Retina (tissue), 1 donor: ENCODE measurements around the gene ZBED5.
A peak's percentile ranks its signal among the peaks of the same experiment; 100 is the strongest.
"Not testable (repeated sequence)": the region's sequence is repeated elsewhere in the genome, so short reads cannot be mapped to it uniquely, and the experiment has no call there.

Source experiments
- DNase-seq: peaks from one replicate; pipeline ENCODE4 v3.0.0-alpha.2; 2016

The ZBED5 gene

DNA sequence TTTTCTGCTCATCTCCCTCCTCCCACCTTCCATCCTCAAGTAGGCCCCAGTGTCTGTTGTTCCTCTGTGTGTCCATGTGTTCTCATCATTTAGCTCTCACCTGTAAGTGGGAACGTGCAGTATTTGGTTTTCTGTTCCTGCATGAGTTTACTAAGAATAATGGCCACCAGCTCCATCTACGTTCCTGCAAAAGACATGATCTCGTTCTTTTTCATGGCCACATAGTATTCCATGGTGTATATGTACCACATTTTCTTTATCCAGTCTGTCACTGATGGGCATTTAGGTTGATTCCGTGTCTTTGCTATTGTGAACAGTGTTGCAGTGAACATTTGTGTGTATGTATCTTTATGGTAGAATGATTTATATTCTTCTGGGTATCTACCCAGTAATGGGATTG is 21.0 kb downstream of the ZBED5 start:
- DNase-seq = not testable (repeated sequence)

DNA sequence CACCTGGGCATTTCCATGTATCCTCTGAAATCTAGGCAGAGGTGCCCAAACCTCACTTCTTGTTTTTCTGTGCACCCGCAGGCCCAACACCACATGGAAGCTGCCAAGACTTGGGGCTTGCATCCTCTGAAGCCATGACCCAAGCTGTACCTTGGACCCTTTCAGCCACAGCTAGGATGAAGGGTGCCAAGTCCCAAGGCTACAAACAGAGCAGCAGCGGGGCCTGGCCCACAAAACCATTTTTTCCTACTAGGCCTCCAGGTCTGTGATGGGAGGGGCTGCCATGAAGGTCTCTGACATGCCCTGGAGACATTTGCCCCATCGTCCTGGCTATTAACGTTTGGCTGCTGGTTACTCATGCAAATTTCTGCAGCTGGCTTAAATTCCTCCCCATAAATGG is 28.7 kb downstream of the ZBED5 start:
- DNase-seq = no peak

DNA sequence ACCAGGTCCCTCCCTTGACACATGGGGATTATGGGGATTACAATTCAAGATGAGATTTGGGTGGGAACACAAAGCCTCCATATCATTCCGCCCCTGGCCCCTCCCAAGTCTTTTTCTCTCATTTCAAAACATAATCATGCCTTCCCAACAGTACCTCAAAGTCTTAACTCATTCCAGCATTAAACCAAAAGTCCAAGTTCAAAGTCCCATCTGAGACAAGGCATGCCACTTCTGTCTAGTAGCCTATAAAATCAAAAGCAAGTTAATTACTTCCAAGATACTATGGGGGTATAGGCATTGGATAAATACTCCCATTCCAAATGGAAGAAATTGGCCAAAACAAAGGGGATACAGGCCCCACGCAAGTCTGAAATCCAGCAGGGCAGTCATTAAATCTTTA is 29.5 kb downstream of the ZBED5 start:
- DNase-seq = no peak

DNA sequence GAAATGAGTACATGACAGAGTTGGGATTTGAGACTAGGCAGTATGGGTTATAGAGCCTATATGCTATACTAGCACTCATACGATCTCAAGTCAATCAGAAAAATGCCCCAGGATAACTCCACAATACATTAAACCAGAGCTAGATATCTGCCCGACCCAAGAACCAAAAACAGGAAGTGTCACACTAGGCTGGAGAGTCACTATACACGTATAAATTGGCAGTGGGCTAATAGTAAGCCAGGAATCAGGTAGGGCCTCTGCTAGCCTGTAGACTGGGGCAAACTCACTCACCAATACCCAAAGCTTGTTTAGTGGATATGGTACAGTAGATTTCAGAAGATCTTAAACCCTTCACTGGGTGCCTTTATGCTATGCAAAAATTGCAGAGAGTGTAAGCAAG is 33.0 kb downstream of the ZBED5 start:
- DNase-seq = no peak

DNA sequence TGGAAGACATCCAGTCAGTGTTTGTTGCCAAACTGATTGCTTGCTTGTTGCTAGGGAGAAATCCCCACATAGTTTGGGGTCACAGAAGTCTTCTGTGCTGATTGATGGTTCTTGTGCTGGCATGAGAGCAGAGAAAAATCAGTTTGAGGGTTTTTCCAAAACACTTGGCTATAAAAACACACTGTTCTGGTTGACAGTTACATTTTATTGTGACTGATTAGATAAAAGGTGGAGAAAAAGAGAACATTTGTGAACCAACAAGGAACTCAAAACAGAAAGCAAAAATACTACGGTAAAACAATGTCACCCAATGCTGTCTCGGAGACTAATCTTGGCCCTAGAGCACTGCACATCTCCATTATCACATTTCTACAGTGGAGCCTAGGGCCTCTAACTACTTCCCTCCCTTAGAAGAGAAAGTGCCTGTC is 34.7 kb downstream of the ZBED5 start:
- no peak for DNase-seq

DNA sequence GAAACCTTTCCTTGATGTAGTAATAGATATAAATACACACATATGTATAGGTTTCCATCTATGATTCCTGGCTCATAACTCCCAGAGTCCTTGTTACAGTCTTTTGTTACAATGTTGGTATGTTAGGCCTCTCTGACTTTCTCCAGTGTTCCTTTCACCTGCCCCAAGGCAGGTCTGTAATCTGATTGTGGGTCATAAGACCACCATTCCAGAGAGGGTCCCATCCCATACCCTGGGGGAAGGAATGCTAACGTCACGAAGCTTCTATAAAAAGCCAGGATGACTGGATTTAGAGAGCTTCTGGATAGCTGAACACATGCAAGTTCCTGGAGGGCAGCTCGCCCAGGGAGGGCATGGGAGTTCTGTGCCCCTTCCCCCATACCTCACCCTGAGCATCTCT is 35.4 kb downstream of the ZBED5 start:
- not testable (repeated sequence) for DNase-seq

DNA sequence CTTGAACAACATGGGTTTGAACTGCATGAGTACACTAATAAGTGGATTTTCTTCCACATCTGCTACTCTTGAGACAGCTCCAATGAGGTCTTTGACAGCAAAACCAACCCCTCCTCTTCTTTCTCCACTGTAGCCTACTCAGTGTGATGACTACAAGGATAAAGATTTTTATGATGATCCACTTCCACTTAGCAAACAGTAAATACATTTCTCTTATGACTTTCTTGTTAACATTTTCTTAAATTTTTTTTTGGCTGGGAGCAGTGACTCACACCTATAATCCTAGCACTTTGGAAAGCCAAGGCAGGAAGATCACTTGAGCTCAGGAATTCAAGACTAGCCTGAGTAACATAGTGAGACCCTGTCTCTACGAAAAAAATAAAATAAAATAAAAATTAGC is 39.3 kb downstream of the ZBED5 start:
- DNase-seq = no peak

DNA sequence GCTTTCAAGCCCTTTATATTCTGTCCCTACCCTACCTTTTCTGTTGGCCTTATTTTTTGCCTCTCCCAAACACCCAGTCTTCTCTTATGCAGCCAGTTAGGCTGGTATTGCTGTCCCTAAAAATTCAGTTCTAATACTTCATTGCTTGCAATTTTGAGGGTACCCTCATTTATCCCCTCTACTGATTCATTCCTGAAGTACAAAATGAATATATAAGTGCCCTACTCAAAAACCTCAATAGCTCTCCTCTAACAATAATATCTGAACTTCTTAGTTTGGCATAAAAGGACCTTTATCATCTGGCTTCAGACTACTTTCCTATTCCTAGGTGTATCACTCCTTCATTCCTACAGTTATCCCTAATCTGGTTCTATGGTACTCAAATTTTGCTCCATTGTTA is 43.9 kb downstream of the ZBED5 start:
- DNase-seq = no peak

DNA sequence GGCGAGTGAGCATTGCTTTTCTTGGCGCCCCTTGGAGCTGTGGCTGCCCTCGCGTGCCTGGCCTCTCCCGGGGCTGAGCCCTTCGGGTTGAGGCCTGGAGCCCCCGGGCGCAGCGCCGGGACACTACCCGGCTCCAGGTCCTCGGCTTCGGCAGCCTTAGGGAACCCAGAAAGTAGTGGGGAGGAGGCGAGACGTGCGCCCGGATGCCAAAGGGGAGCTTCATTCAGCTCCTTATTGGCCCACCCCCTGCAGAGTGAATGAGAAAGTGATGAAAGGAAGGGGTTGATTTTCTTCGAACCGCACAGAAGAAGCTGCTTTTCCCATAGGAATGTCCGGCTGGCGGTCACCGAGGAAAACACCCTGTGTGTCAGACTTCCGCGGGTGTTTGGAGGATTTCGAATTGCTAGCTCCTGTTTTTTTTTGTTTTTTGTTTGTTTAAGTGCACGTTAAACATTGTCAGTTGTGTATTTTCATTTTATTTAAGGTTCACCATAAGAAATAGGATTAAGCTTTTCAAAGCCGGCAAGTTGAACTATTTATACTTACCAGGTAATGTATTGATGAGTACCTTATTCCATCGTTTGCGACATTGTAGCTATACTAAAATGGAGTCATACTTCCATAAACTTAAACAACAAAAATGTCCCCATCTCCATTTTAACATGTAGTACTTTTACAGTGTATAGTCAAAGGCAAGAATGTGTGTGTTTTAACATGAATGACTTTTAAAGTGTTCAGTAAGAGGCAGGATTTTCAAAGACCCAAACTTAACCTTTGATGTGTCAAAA is 48.3 kb downstream of the ZBED5 start:
- no peak for DNase-seq

DNA sequence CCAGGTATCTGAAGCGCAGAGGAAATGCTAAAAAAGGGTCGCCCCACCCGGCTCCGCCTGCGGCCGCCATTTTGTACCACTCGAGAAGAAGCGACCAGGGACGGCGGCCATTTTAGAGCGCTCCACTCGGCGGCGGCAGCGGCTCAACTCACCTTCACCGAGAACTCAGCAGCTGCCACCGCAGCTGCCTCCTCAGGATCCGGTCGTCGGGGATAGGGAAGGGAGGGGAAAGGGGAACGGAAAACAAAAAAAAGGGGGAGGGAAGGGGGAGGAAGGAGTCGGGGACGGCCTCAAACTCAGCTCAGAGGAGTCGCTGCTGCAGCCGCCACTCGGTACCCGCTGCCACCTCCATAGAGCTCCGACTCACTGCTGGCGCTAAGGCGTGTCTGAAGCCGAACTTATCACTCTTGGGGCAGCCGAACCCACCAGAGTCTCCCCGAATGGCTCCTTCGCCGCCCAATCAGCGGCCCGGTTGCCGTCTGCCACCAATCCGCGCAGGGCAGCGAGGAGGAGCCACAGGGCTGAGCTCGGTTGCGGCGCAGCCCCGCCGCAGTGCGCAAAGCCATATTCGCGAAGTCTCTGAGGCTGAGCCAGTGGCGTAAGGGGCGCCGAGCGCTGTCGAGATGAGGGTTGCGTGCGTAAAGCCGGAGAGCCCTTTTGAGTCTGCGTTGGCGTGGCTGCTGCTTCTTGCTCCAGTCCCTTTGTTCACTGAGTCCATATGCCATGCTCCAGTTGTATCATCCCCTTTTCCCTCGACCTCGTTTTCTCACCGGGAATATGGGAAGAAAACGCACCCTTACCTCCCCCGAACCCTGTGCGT is 49.1 kb downstream of the ZBED5 start, which contains the start of gene EIF4G2:
TSS of gene EIF4G2 (minus strand) at position 374 of the 820 bp plus-strand sequence.
- peak; percentile 99 for DNase-seq

DNA sequence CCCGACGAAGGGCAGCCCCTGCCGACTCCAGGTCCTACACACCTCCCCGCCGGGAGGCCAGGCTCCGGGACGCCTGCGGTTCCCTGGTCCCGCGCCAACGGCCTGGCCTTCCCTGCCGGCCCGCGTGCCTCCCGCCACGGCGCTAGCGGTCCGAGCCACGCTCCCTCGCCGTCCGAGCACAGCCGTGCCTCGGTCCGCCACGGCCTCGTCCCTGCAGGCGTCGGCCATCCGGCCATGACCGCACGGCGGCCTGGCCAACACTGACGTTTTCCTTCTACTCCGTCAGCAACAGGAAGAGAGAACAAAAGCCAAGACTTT is 49.7 kb downstream of the ZBED5 start:
- no peak for DNase-seq

DNA sequence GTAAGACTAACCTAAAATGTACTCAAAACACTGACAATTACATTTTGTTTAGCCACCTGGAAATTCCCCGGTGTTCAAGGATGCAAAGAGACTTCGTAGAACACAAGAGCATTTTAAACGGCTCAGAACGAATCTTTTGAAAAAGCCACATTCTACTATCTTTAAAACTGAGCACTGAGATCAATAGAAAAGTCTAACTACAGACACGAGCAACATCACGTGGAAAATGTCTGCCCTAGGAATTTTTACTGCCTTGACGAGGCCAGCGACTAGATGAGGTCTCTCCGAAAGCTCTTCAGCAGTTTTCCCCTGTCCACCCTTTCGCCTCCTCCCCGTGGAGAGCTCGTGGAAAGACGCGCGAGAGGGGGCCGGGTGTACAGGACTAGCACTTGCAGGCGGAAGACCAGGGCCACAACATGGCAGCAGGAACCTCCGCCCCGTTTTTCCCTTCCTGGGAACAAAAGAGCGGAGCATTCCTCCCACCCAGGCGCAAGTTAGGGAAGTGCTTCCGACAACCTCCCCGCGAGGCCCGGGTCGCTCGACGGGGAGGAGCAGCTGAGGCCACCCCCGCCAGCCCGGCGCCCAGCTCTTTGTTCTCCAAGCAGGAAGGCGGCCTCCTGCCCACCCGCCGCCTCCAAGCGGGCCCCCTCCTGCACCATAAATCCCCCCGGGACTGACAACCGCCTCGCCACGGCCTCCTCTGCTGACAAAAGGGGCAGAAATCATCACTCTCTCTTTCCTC is 50.2 kb downstream of the ZBED5 start:
- peak; percentile 82 for DNase-seq

DNA sequence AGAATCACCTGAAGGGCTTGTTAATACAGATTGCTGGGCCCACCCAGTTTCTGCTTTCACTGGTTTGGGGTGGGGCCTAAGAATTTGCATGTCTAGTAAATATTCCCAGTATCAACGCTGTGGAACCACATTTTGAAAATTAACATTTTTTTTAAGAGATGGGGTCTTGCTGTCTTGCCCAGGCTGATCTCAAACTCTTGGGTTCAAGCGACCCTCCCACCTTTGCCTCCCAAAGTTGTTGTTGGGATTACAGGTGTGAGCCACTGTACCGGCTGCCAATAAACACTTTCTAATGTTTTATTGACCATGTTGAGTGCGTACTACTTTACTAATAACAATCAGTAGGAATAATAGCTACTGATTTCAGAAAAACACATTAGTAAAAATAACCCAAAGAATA is 51.6 kb downstream of the ZBED5 start:
- DNase-seq = no peak

DNA sequence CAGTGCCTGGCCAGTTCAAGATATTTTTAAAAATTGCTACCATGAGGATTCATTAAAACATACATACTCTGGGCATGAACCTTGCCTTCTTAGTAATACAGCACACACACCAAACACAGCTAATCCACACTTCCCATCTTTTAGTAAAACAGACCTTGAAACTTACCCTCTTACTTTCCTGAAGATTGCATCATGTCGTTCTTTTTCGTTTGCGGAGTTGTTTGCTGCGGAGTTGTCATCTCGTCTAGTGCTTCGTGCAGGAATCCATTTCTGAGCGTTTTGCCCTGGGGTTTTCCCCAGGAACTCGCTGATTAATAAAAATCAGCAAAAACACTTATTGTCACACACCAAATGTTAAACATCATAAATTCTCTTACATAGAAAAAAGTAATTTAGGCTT is 52.1 kb downstream of the ZBED5 start:
- no peak for DNase-seq

DNA sequence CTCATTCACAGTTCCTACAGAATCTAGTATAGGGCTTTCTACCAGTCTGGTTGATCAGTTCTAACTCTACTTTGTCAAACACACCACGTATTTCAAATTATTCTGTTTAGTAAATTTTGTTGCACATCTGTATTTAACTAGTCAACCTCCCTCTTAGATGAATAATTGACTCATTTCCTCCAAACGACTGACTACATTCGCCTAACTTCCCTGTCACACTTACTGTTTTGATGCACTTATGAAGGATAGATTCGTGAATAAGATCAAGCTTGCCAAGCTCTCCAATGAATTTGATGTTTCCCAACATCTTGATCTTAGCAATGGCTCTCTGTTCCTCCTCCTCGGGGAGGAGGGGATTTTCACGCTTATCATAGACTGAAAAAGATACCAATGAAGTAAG is 54.2 kb downstream of the ZBED5 start:
- no peak for DNase-seq
